HG03159 (cell line): ENCODE measurements around the gene RDX.
"Not testable (repeated sequence)": the region's sequence is repeated elsewhere in the genome, so short reads cannot be mapped to it uniquely, and the experiment has no call there.

Source experiments
- ATAC-seq: cut with Tn5 transposase; IDR thresholded peaks from one replicate; pipeline ENCODE4 v1.9.1; 2021; ENCODE audit warnings: mild to moderate bottlenecking, moderate library complexity; ENCODE audit not compliant: unreplicated experiment

The RDX gene

GRCh38 chr11:110279881-110280280, 16.5 kb downstream of the RDX start:
- ATAC-seq: no peak

GRCh38 chr11:110272919-110273318, 23.5 kb downstream of the RDX start:
- ATAC-seq: no peak

GRCh38 chr11:110269996-110270395, 26.4 kb downstream of the RDX start:
- no peak for ATAC-seq

- no peak for ATAC-seq
These were observed 28.0 kb downstream of the RDX start for GRCh38 chr11:110268441-110268840.

- no peak for ATAC-seq
These were observed 34.4 kb downstream of the RDX start for GRCh38 chr11:110262072-110262403.

GRCh38 chr11:110261195-110262071, 35.0 kb downstream of the RDX start:
- ATAC-seq: no peak

GRCh38 chr11:110253525-110253924, 42.9 kb downstream of the RDX start:
- ATAC-seq: no peak

GRCh38 chr11:110251836-110252235, 44.6 kb downstream of the RDX start:
- ATAC-seq: no peak

- no peak for ATAC-seq
These were observed 46.2 kb downstream of the RDX start for GRCh38 chr11:110250168-110250567.

- no peak for ATAC-seq
These were observed 46.6 kb downstream of the RDX start for GRCh38 chr11:110249766-110250165.

- no peak for ATAC-seq
These were observed 47.3 kb downstream of the RDX start for GRCh38 chr11:110249066-110249465.

- ATAC-seq: no peak
These were observed 52.6 kb downstream of the RDX start for GRCh38 chr11:110243791-110244190.

- no peak for ATAC-seq
These were observed 53.7 kb downstream of the RDX start for GRCh38 chr11:110242746-110243145.

GRCh38 chr11:110242188-110242587, 54.2 kb downstream of the RDX start:
- ATAC-seq: no peak

- no peak for ATAC-seq
These were observed 60.4 kb downstream of the RDX start for GRCh38 chr11:110235966-110236365.

GRCh38 chr11:110230377-110230776, 66.0 kb downstream of the RDX start:
- ATAC-seq: no peak

- no peak for ATAC-seq
These were observed 77.2 kb downstream of the RDX start for GRCh38 chr11:110219006-110219785.

GRCh38 chr11:110217936-110218335, 78.5 kb downstream of the RDX start:
- no peak for ATAC-seq

- ATAC-seq: no peak
These were observed 79.1 kb downstream of the RDX start for GRCh38 chr11:110217223-110217877.

- not testable (repeated sequence) for ATAC-seq
These were observed 87.1 kb downstream of the RDX start for GRCh38 chr11:110209313-110209694.

GRCh38 chr11:110208678-110209312, 87.6 kb downstream of the RDX start:
- not testable (repeated sequence) for ATAC-seq
